ENCODE measurements around the gene CCT8. TPM values are rescaled to one million over a fixed set of nuclear protein-coding genes. Genes with fewer than 3 reads are reported as not detected.
"Not testable (repeated sequence)": the region's sequence is repeated elsewhere in the genome, so short reads cannot be mapped to it uniquely, and the experiment has no call there.

Gene CCT8
- total and polyA plus RNA-seq, 2 of the 4 experiments (the other 2 are of a cell fraction) = 172 to 192 TPM

DNA sequence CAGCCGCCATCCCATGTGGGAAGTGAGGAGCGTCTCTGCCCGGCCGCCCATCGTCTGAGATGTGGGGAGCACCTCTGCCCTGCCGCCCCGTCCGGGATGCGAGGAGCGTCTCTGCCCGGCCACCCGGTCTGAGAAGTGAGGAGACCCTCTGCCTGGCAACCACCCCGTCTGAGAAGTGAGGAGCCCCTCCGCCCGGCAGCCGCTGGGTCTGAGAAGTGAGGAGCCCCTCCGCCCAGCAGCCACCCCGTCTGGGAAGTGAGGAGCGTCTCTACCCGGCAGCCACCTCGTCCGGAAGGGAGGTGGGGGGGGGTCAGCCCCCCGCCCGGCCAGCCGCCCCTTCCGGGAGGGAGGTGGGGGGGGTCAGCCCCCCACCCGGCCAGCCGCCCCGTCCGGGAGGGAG lies 62.2 kb downstream of the CCT8 start:
- H4K5ac ChIP-seq (ENCODE audit: low read depth, low read length); H3K27me3 ChIP-seq (ENCODE audit: control insufficient read depth, insufficient read depth, low read length); H2BK15ac ChIP-seq (ENCODE audit: low read depth, low read length); ATAC-seq (ENCODE audit: low read depth); H3K9me1 ChIP-seq (ENCODE audit: insufficient read depth, low read length); H2BK20ac ChIP-seq (ENCODE audit: low read depth, low read length); H3K4me3 ChIP-seq (ENCODE audit: insufficient read depth, low read depth, low read length); H3K27ac ChIP-seq (ENCODE audit: insufficient read depth, low read length); H3K4me1 ChIP-seq (ENCODE audit: control insufficient read depth, insufficient read depth, low read length); dilution Hi-C loops (cut with HindIII; ENCODE audit: low sequenced_read_pairs, unreplicated experiment); CTCF ChIA-PET; POLR2A ChIA-PET (ENCODE audit: unreplicated experiment); H2BK120ac ChIP-seq (ENCODE audit: low read depth, low read length); H2BK5ac ChIP-seq (ENCODE audit: low read depth, low read length, poor library complexity, severe bottlenecking); BruUV-seq (replicated peaks); in situ Hi-C loops (cut with MboI; ENCODE audit: low sequenced_read_pairs); H3K9me3 ChIP-seq (ENCODE audit: control insufficient read depth, insufficient read depth, low read length); H3K56ac ChIP-seq (ENCODE audit: extremely low read depth, insufficient read depth, low read length); H4K20me1 ChIP-seq (ENCODE audit: insufficient read depth, low read length); H3K4me2 ChIP-seq (ENCODE audit: low read depth, low read length); H2AK9ac ChIP-seq (replicated peaks; ENCODE audit: low read depth, low read length, poor library complexity); H3K14ac ChIP-seq (replicated peaks; ENCODE audit: low read depth, low read length); H2AFZ ChIP-seq (replicated peaks; ENCODE audit: low read length, poor library complexity); H3K9ac ChIP-seq (ENCODE audit: low read depth, low read length); H3K18ac ChIP-seq (ENCODE audit: low read depth, low read length); H3K79me1 ChIP-seq (ENCODE audit: low read depth in 1 of 2, low read length in 2 of 2); H3K4ac ChIP-seq (ENCODE audit: low read depth, low read length); H3K23ac ChIP-seq (ENCODE audit: low read depth, low read length); H4K8ac ChIP-seq (ENCODE audit: low read depth in 2 of 2, low read length in 2 of 2); intact Hi-C loops (cut with micrococcal nuclease); H2AK5ac ChIP-seq (ENCODE audit: low read depth, low read length); H4K91ac ChIP-seq (ENCODE audit: insufficient read depth, low read depth, low read length); DNase-seq: not testable (repeated sequence)
- H3K36me3 ChIP-seq (ENCODE audit: control insufficient read depth, insufficient read depth, low read length) = peaks cover 15% of the 10 kb centered on the region
- WGBS, 2 experiments (ENCODE audit: extremely low coverage in 2 of 2, insufficient read length in 1 of 2) = 100% methylated on average over 3 of the region's 30 CpGs; no CpG with 5 or more reads in 1 of the 2 experiments

All from IMR-90 (cell line).